Upper lobe of left lung (tissue), 6 donors: ENCODE measurements around the gene COL18A1. TPM values are rescaled to one million over a fixed set of nuclear protein-coding genes. Genes with fewer than 3 reads are reported as not detected.

Experiments
- ATAC-seq, 2 donors: fragments of 200-7000 bp; cut with Tn5 transposase; one replicate each; pipeline ENCODE4 v1.9.1; 2022; ENCODE audit warnings: mild to moderate bottlenecking in 2 of 2, moderate library complexity in 2 of 2; ENCODE audit not compliant: low FRiP score in 2 of 2
- DNase-seq, 2 donors: peaks; one replicate each; pipeline ENCODE4 v3.0.0-alpha.2; 2019 to 2020
- H3K27ac ChIP-seq, 4 donors: fragments of 200-600 bp; sonication (generic); one replicate each; pipeline ENCODE4 v1.5.1; 2016 to 2019
- H3K27me3 ChIP-seq, 4 donors: fragments of 200-600 bp; sonication (generic); one replicate each; pipeline ENCODE4 v1.5.1; 2017 to 2019
- H3K36me3 ChIP-seq, 4 donors: fragments of 200-600 bp; sonication (generic); one replicate each; pipeline ENCODE4 v1.5.1; 2016 to 2019
- H3K4me1 ChIP-seq, 4 donors: fragments of 200-600 bp; sonication (generic); one replicate each; pipeline ENCODE4 v1.5.1; 2018 to 2019
- H3K4me3 ChIP-seq, 4 donors: fragments of 200-600 bp; sonication (generic); one replicate each; pipeline ENCODE4 v1.5.1; 2017 to 2019; ENCODE audit warnings: mild to moderate bottlenecking in 2 of 4, moderate library complexity in 1 of 4
- H3K9me3 ChIP-seq, 4 donors: fragments of 200-600 bp; sonication (generic); one replicate each; pipeline ENCODE4 v1.5.1; 2018 to 2019
- CTCF ChIP-seq, 6 experiments: fragments of 450-650 bp in 4 of 6; fragments of 200-600 bp in 2 of 6; sonication (generic) in 2 of 6; IDR thresholded peaks; one replicate each; pipeline ENCODE4 v1.5.1; 2016 to 2019; ENCODE audit warnings: antibody characterized with exemption in 6 of 6
- EP300 ChIP-seq, 4 donors: sonication (generic); formaldehyde crosslinking; IDR thresholded peaks; one replicate each; pipeline ENCODE4 v1.5.1; 2017; ENCODE audit warnings: antibody characterized with exemption in 4 of 4, control low read depth in 2 of 4
- POLR2A ChIP-seq, 4 donors: fragments of 450-650 bp; IDR thresholded peaks; one replicate each; pipeline ENCODE4 v1.5.1; 2016 to 2017; ENCODE audit warnings: antibody characterized with exemption in 4 of 4, mild to moderate bottlenecking in 2 of 4
- POLR2AphosphoS5 ChIP-seq, 2 donors: sonication (generic); formaldehyde crosslinking; IDR thresholded peaks; one replicate each; pipeline ENCODE4 v1.5.1; 2017; ENCODE audit warnings: antibody characterized with exemption in 2 of 2
- WGBS, 2 donors: methylation state at CpG; one replicate each; pipeline ENCODE4 v1.1.5; 2017 to 2018; 5-methylcytosine and 5-hydroxymethylcytosine counted together
- total RNA-seq, 6 donors: library from RNA; depleted of rRNA in 4 of 6; stranded (reverse); fragments of >200 nt in 4 of 6; gene quantifications; one replicate each; pipeline versions ENCODE4 v1.1.0 to v1.2.1, GENCODE V29; 2016 to 2021
- donor health status: DM: no; HTN: no; CAD: no; lungs with moderate emphysema.
- donor health status: DM: no; HTN: yes; CAD: no; lungs with severe emphysema.

Gene COL18A1
- total RNA-seq, 6 donors from 2014 or later: 34.5 to 138 (median 70.5) TPM

GRCh38 chr21:45392573-45392971, 12.4 kb upstream of the COL18A1 start:
- no peaks in the 10 kb centered on the region for H3K36me3 ChIP-seq
- ATAC-seq (no peak), DNase-seq (no peak)
- no peaks in the 10 kb centered on the region for H3K9me3 ChIP-seq
- WGBS, 2 donors: 84 to 91% methylated on average over 8 to 12 of the region's 14 CpGs
- no peak overlapping the region for H3K4me3 ChIP-seq
- peaks cover 0 to 2% (median under 1%) of the 10 kb centered on the region in 4 donors for H3K4me1 ChIP-seq
- no peak overlapping the region for H3K27ac ChIP-seq
- H3K27me3 ChIP-seq: no peaks in the 10 kb centered on the region
- TF ChIP-seq CTCF (IDR thresholded peaks at IDR 0.05) (no peak), EP300 (IDR thresholded peaks at IDR 0.05) (no peak), POLR2AphosphoS5 (IDR thresholded peaks at IDR 0.05) (no peak), POLR2A (IDR thresholded peaks at IDR 0.05) (no peak)

GRCh38 chr21:45393021-45393420, 11.9 kb upstream of the COL18A1 start:
- no peaks in the 10 kb centered on the region for H3K36me3 ChIP-seq
- TF ChIP-seq POLR2A (IDR thresholded peaks at IDR 0.05) (no peak), EP300 (IDR thresholded peaks at IDR 0.05) (no peak), CTCF (IDR thresholded peaks at IDR 0.05) (no peak), POLR2AphosphoS5 (IDR thresholded peaks at IDR 0.05) (no peak)
- WGBS, 2 donors: 95 to 100% methylated on average over 6 to 26 of the region's 26 CpGs
- H3K27ac ChIP-seq: no peak overlapping the region
- ATAC-seq (peak in 1 of 2 donors; percentile 11), DNase-seq (no peak)
- H3K9me3 ChIP-seq: no peaks in the 10 kb centered on the region
- H3K27me3 ChIP-seq: no peaks in the 10 kb centered on the region
- no peak overlapping the region for H3K4me3 ChIP-seq
- no peaks in the 10 kb centered on the region for H3K4me1 ChIP-seq

- Histone ChIP-seq H3K4me1 (no peaks in the 10 kb centered on the region), H3K9me3 (no peaks in the 10 kb centered on the region), H3K4me3 (no peak overlapping the region), H3K27ac (no peak overlapping the region), H3K36me3 (no peaks in the 10 kb centered on the region), H3K27me3 (no peaks in the 10 kb centered on the region)
- no peak for TF ChIP-seq POLR2A (IDR thresholded peaks at IDR 0.05)
- TF ChIP-seq CTCF (IDR thresholded peaks at IDR 0.05): no peak
- no peak for TF ChIP-seq EP300 (IDR thresholded peaks at IDR 0.05)
- TF ChIP-seq POLR2AphosphoS5 (IDR thresholded peaks at IDR 0.05): no peak
- ATAC-seq (no peak), DNase-seq (peak in 1 of 2 donors; percentile 59)
- 74 to 81% methylated on average over 12 to 26 of the region's 30 CpGs for WGBS, 2 donors
These were observed 10.9 kb upstream of the COL18A1 start for GRCh38 chr21:45393833-45394638.

GRCh38 chr21:45396620-45396995, 8.4 kb upstream of the COL18A1 start:
- H3K9me3 ChIP-seq: no peaks in the 10 kb centered on the region
- no peak for DNase-seq
- no peak for ATAC-seq
- TF ChIP-seq POLR2A (IDR thresholded peaks at IDR 0.05) (no peak), POLR2AphosphoS5 (IDR thresholded peaks at IDR 0.05) (no peak), EP300 (IDR thresholded peaks at IDR 0.05) (no peak), CTCF (IDR thresholded peaks at IDR 0.05) (no peak)
- H3K36me3 ChIP-seq: no peaks in the 10 kb centered on the region
- no peaks in the 10 kb centered on the region for H3K27me3 ChIP-seq
- 66 to 85% methylated on average over 4 to 8 of the region's 8 CpGs for WGBS, 2 donors
- H3K4me3 ChIP-seq: no peak overlapping the region
- no peak overlapping the region for H3K27ac ChIP-seq
- H3K4me1 ChIP-seq: no peaks in the 10 kb centered on the region

- DNase-seq (no peak), ATAC-seq (no peak)
- 80 to 90% methylated on average over 2 of the region's 2 CpGs for WGBS, 2 donors
- Histone ChIP-seq H3K4me3 (no peak overlapping the region), H3K27ac (no peak overlapping the region), H3K4me1 (no peaks in the 10 kb centered on the region), H3K27me3 (no peaks in the 10 kb centered on the region), H3K36me3 (no peaks in the 10 kb centered on the region), H3K9me3 (no peaks in the 10 kb centered on the region)
- no peak for TF ChIP-seq CTCF (IDR thresholded peaks at IDR 0.05)
- no peak for TF ChIP-seq EP300 (IDR thresholded peaks at IDR 0.05)
- no peak for TF ChIP-seq POLR2A (IDR thresholded peaks at IDR 0.05)
- no peak for TF ChIP-seq POLR2AphosphoS5 (IDR thresholded peaks at IDR 0.05)
These were observed 7.6 kb upstream of the COL18A1 start for GRCh38 chr21:45397381-45397780.
